RWPE2 (cell line): ENCODE data around the gene FOXL2NB.
A peak's percentile ranks its signal among the peaks of the same experiment; 100 is the strongest.

ENCODE experiments used
- ATAC-seq: fragments of 200-7000 bp; cut with Tn5 transposase; 3 replicates; pipeline ENCODE4 v1.9.1; 2021; ENCODE audit warnings: low read depth
- DNase-seq: peaks from one replicate; pipeline ENCODE4 v3.0.0-alpha.2; 2020; ENCODE audit warnings: low spot score
- H3K27ac ChIP-seq: fragments of 450-650 bp; 2 replicates; pipeline ENCODE4 v1.5.1; 2017; ENCODE audit warnings: mild to moderate bottlenecking; ENCODE audit not compliant: poor library complexity, severe bottlenecking
- H3K27me3 ChIP-seq: fragments of 250-450 bp; sonication (Bioruptor Pico); 2 replicates; pipeline ENCODE4 v1.5.1; 2021; ENCODE audit warnings: mild to moderate bottlenecking, moderate library complexity; ENCODE audit not compliant: insufficient read depth, poor library complexity, severe bottlenecking
- H3K36me3 ChIP-seq: fragments of 250-450 bp; sonication (Bioruptor Pico); 2 replicates; pipeline ENCODE4 v1.5.1; 2020; ENCODE audit warnings: low read depth, mild to moderate bottlenecking, moderate library complexity
- H3K4me1 ChIP-seq: fragments of 250-450 bp; sonication (Bioruptor Pico); 2 replicates; pipeline ENCODE4 v1.5.1; 2021; ENCODE audit warnings: mild to moderate bottlenecking, moderate library complexity; ENCODE audit not compliant: insufficient read depth, poor library complexity, severe bottlenecking
- H3K4me3 ChIP-seq: fragments of 250-450 bp; sonication (Bioruptor Pico); 2 replicates; pipeline ENCODE4 v1.5.1; 2021; ENCODE audit warnings: mild to moderate bottlenecking, moderate library complexity; ENCODE audit not compliant: severe bottlenecking
- H3K9me3 ChIP-seq: fragments of 250-450 bp; sonication (Bioruptor Pico); 2 replicates; pipeline ENCODE4 v1.5.1; 2021; ENCODE audit warnings: mild to moderate bottlenecking, moderate library complexity; ENCODE audit not compliant: severe bottlenecking
- CTCF ChIP-seq: fragments of 450-650 bp; IDR thresholded peaks from one replicate; pipeline ENCODE4 v1.5.1; 2017; ENCODE audit warnings: mild to moderate bottlenecking, moderate library complexity; ENCODE audit not compliant: poor library complexity, severe bottlenecking

FOXL2NB gene

GRCh38 chr3:138923531-138923994 is 23.5 kb upstream of the FOXL2NB start:
- DNase-seq (no peak), ATAC-seq (peak; percentile 60)
- H3K27ac ChIP-seq = no peak overlapping the region
- no peaks in the 10 kb centered on the region for H3K36me3 ChIP-seq
- H3K4me3 ChIP-seq = no peak overlapping the region
- peaks cover 11% of the 10 kb centered on the region for H3K4me1 ChIP-seq
- H3K27me3 ChIP-seq = no peaks in the 10 kb centered on the region
- TF ChIP-seq CTCF = peak; percentile 87
- H3K9me3 ChIP-seq = no peaks in the 10 kb centered on the region

GRCh38 chr3:138928727-138929372 is 18.2 kb upstream of the FOXL2NB start:
- H3K4me3 ChIP-seq = no peak overlapping the region
- no peak overlapping the region for H3K27ac ChIP-seq
- H3K27me3 ChIP-seq = no peaks in the 10 kb centered on the region
- DNase-seq (no peak), ATAC-seq (no peak)
- no peak for TF ChIP-seq CTCF
- H3K4me1 ChIP-seq = no peaks in the 10 kb centered on the region
- H3K36me3 ChIP-seq = no peaks in the 10 kb centered on the region
- H3K9me3 ChIP-seq = no peaks in the 10 kb centered on the region

GRCh38 chr3:138933068-138933668 is 13.8 kb upstream of the FOXL2NB start:
- no peak for DNase-seq

GRCh38 chr3:138933981-138934691 is 12.9 kb upstream of the FOXL2NB start:
- Histone ChIP-seq H3K27me3 (peaks cover 41% of the 10 kb centered on the region), H3K36me3 (no peaks in the 10 kb centered on the region), H3K4me3 (no peak overlapping the region), H3K27ac (no peak overlapping the region), H3K4me1 (no peaks in the 10 kb centered on the region), H3K9me3 (no peaks in the 10 kb centered on the region)
- no peak for TF ChIP-seq CTCF
- ATAC-seq (no peak), DNase-seq (no peak)

More at GRCh38 chr3:138933068-138933668, 13.8 kb upstream of the FOXL2NB start:
- TF ChIP-seq CTCF = no peak
- Histone ChIP-seq H3K4me1 (no peaks in the 10 kb centered on the region), H3K27ac (no peak overlapping the region), H3K9me3 (no peaks in the 10 kb centered on the region), H3K36me3 (no peaks in the 10 kb centered on the region), H3K27me3 (peaks cover 32% of the 10 kb centered on the region), H3K4me3 (no peak overlapping the region)
- ATAC-seq = no peak

- H3K4me3 ChIP-seq = no peak overlapping the region
- TF ChIP-seq CTCF = no peak
- no peaks in the 10 kb centered on the region for H3K36me3 ChIP-seq
These were observed 11.5 kb upstream of the FOXL2NB start for GRCh38 chr3:138935505-138935862.

More at GRCh38 chr3:138935505-138935862, 11.5 kb upstream of the FOXL2NB start:
- no peak overlapping the region for H3K27ac ChIP-seq
- no peak for ATAC-seq
- no peaks in the 10 kb centered on the region for H3K4me1 ChIP-seq
- H3K9me3 ChIP-seq = no peaks in the 10 kb centered on the region
- peaks cover 55% of the 10 kb centered on the region for H3K27me3 ChIP-seq
- DNase-seq = no peak
